CD4-positive, alpha-beta T cell (primary cell): ENCODE results near the gene GCLM. TPM values are rescaled to one million over a fixed set of nuclear protein-coding genes. Genes with fewer than 3 reads are reported as not detected.

ENCODE experiments used
- ATAC-seq: fragments of 200-7000 bp; cut with Tn5 transposase; one replicate; pipeline ENCODE4 v1.10.0; 2022; ENCODE audit warnings: mild to moderate bottlenecking; ENCODE audit not compliant: poor library complexity
- CTCF ChIA-PET: fragments of 350-600 bp; sonication (Branson Sonifier 250); formaldehyde crosslinking; loops from one replicate; lab custom pipeline; 2021; ENCODE audit warnings: antibody characterized with exemption, inconsistent platforms; lab: Charles Lee
- POLR2A ChIA-PET: fragments of 350-600 bp; sonication (Branson Sonifier 250); formaldehyde crosslinking; loops from one replicate; lab custom pipeline; 2021; ENCODE audit warnings: antibody characterized with exemption, inconsistent platforms; lab: Charles Lee
- DNase-seq, 14 experiments: peaks; one replicate each; pipeline ENCODE4 v3.0.0-alpha.2; 2013 to 2020; ENCODE audit warnings: mixed read lengths in 2 of 14
- H3K27ac ChIP-seq, 2 donors: one replicate each; pipeline versions ENCODE4 v1.5.1 to v1.7.0; 2013; ENCODE audit warnings: low read length in 2 of 2, low read depth in 1 of 2, mild to moderate bottlenecking in 1 of 2
- H3K27me3 ChIP-seq, 2 experiments: 1 replicate in 1 of 2; 2 replicates in 1 of 2; pipeline versions ENCODE4 v1.6.1 to v1.7.0; 2013; ENCODE audit warnings: low read length in 2 of 2, control low read depth in 1 of 2, mild to moderate bottlenecking in 1 of 2, moderate library complexity in 1 of 2; ENCODE audit not compliant: insufficient read depth in 2 of 2, control insufficient read depth in 1 of 2
- H3K36me3 ChIP-seq: one replicate; pipeline ENCODE4 v1.6.1; 2013; ENCODE audit warnings: low read length, control low read depth; ENCODE audit not compliant: insufficient read depth
- H3K4me1 ChIP-seq: one replicate; pipeline ENCODE4 v1.6.1; 2013; ENCODE audit warnings: low read length, control low read depth; ENCODE audit not compliant: insufficient read depth
- H3K4me3 ChIP-seq: one replicate; pipeline ENCODE4 v1.5.1; 2013; ENCODE audit warnings: mild to moderate bottlenecking, low read length, moderate library complexity
- H3K9me3 ChIP-seq, 2 experiments: 1 replicate in 1 of 2; 2 replicates in 1 of 2; pipeline versions ENCODE4 v1.6.1 to v1.7.0; 2013; ENCODE audit warnings: low read length in 2 of 2, mild to moderate bottlenecking in 2 of 2, control low read depth in 1 of 2, moderate library complexity in 1 of 2; ENCODE audit not compliant: control insufficient read depth in 1 of 2, insufficient read depth in 1 of 2
- H3K27ac Mint-ChIP-seq: one replicate; pipeline ENCODE4 v1.8.0; 2020; ENCODE audit warnings: mixed read lengths
- H3K27me3 Mint-ChIP-seq: one replicate; pipeline ENCODE4 v1.8.0; 2021; ENCODE audit warnings: mixed read lengths
- H3K36me3 Mint-ChIP-seq: one replicate; pipeline ENCODE4 v1.8.0; 2021; ENCODE audit warnings: low read depth, mixed read lengths
- H3K4me1 Mint-ChIP-seq: one replicate; pipeline ENCODE4 v1.8.0; 2021; ENCODE audit warnings: low read depth, mixed read lengths
- H3K4me3 Mint-ChIP-seq: one replicate; pipeline ENCODE4 v1.8.0; 2020; ENCODE audit warnings: mild to moderate bottlenecking, mixed read lengths
- H3K9me3 Mint-ChIP-seq: one replicate; pipeline ENCODE4 v1.8.0; 2020; ENCODE audit warnings: mixed read lengths
- intact Hi-C, 2 experiments: fragments of 100-400 bp; cut with DNase I in 1 of 2; cut with micrococcal nuclease in 1 of 2; formaldehyde crosslinking; loops; one replicate each; pipeline versions ENCODE4 v1.15.1 to v1.9.0; 2023 to 2025; cut with DNase I, micrococcal nuclease
- total RNA-seq, 174 experiments: library from RNA in 2 of 174; stranded (reverse) in 2 of 174; gene quantifications; one replicate each; pipeline ENCODE4 v1.2.3 and lab custom pipeline; 2021 to 2026
- TF ChIP-seq, protein P1 (sequence below): fragments of 200-600 bp; IDR thresholded peaks from one replicate; pipeline ENCODE4 v1.8.0; 2022; ENCODE audit warnings: antibody characterized with exemption, mild to moderate bottlenecking

The GCLM gene
- total RNA-seq, 2 experiments from 2014 or later: 6.1 to 6.8 TPM

DNA sequence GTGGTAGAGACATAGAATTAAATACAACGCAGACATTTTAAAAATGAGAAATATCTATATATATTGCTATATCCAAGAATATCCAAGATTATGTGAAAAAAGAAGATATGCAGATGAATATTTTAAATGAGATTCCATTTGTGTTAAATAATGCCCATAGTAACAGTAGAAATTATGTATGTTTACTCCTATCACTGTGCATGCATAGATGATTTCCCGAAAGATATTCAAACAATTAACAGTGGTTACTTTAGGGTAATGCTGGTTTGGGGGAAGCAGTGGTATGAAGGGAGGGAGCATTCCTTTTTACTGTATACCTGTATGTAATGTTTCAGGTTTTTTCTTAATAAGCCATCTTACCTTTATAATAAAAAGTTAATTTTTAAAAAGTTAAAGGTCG is 55.3 kb downstream of the GCLM start:
- ChIA-PET CTCF (no interaction called here), POLR2A (no interaction called here)
- TF ChIP-seq, protein P1, sequence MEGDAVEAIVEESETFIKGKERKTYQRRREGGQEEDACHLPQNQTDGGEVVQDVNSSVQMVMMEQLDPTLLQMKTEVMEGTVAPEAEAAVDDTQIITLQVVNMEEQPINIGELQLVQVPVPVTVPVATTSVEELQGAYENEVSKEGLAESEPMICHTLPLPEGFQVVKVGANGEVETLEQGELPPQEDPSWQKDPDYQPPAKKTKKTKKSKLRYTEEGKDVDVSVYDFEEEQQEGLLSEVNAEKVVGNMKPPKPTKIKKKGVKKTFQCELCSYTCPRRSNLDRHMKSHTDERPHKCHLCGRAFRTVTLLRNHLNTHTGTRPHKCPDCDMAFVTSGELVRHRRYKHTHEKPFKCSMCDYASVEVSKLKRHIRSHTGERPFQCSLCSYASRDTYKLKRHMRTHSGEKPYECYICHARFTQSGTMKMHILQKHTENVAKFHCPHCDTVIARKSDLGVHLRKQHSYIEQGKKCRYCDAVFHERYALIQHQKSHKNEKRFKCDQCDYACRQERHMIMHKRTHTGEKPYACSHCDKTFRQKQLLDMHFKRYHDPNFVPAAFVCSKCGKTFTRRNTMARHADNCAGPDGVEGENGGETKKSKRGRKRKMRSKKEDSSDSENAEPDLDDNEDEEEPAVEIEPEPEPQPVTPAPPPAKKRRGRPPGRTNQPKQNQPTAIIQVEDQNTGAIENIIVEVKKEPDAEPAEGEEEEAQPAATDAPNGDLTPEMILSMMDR: no peak
- Mint-ChIP-seq H3K9me3 (no peaks in the 10 kb centered on the region), H3K27ac (no peak overlapping the region), H3K36me3 (peaks cover 4% of the 10 kb centered on the region), H3K4me3 (no peak overlapping the region), H3K27me3 (peaks cover 11% of the 10 kb centered on the region), H3K4me1 (peaks cover 4% of the 10 kb centered on the region)
- Histone ChIP-seq H3K9me3 (no peaks in the 10 kb centered on the region), H3K4me3 (no peak overlapping the region), H3K27me3 (no peaks in the 10 kb centered on the region), H3K4me1 (peaks cover 7% of the 10 kb centered on the region), H3K36me3 (no peaks in the 10 kb centered on the region), H3K27ac (no peak overlapping the region)
- ATAC-seq (no peak), DNase-seq (no peak)
- intact Hi-C loops: loop anchor here in 1 of 2 experiments (2.0 kb wide), 1 partner anchor 19 kb away; no protein-coding TSS in a partner anchor

DNA sequence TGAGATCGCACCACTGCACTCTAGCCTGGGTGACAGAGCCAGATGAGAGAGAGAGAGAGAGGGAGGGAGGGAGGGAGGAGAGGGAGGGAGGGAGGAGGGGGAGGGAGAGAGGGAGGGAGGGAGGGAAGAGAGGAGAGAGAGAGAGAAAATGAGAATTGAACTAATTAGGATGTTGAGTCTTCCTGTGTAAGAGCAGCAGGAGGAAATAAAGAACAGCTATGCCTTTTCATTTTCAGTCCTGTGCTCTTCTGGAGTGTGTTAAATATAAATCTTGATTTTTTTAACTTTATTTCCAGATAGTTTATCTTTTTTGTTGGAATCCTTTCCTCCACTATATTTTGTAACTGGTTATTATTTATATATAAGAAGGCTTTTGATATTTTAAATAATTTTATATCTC is 57.4 kb downstream of the GCLM start:
- peaks cover 18% of the 10 kb centered on the region for H3K4me1 Mint-ChIP-seq
- Histone ChIP-seq H3K4me1 (peaks cover 11% of the 10 kb centered on the region), H3K27me3 (no peaks in the 10 kb centered on the region), H3K4me3 (no peak overlapping the region), H3K36me3 (no peaks in the 10 kb centered on the region), H3K9me3 (no peaks in the 10 kb centered on the region), H3K27ac (no peak overlapping the region)
- H3K9me3 Mint-ChIP-seq: no peaks in the 10 kb centered on the region
- peaks cover 20% of the 10 kb centered on the region for H3K36me3 Mint-ChIP-seq
- no peak overlapping the region for H3K27ac Mint-ChIP-seq
- ChIA-PET POLR2A (no interaction called here), CTCF (interaction anchor here (1.3 kb wide), 1 partner anchor 58 kb away, joined by 3 read pairs; no protein-coding TSS in a partner anchor)
- intact Hi-C loops: loop anchor here in 1 of 2 experiments (2.0 kb wide), 1 partner anchor 21 kb away; no protein-coding TSS in a partner anchor
- DNase-seq: no peak
- ATAC-seq: no peak
- TF ChIP-seq, protein P1: no peak
- peaks cover 18% of the 10 kb centered on the region for H3K27me3 Mint-ChIP-seq
- H3K4me3 Mint-ChIP-seq: no peak overlapping the region

DNA sequence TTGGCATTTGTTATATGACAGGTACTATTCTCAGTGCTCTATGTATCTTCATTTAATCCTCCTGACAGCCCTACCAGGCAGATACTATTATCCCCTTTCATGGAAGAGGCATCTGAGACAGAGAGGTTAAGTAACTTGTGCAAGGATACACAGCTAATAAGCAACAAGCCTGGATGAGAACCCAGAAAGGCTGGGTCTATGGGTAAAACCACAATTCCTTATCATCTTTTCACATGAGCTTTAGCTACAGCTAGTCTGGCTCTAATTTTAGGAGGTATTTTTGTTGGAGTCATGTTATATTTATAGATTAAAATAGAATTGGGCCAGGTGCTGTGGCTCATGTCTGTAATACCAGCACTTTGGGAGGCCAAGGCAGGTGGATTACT is 57.9 kb downstream of the GCLM start:
- Mint-ChIP-seq H3K27me3 (peaks cover 18% of the 10 kb centered on the region), H3K4me1 (peaks cover 18% of the 10 kb centered on the region)
- intact Hi-C loops: no loop called here

More for the DNA sequence above, 57.9 kb downstream of the GCLM start:
- Mint-ChIP-seq H3K9me3 (no peaks in the 10 kb centered on the region), H3K27ac (no peak overlapping the region), H3K36me3 (peaks cover 20% of the 10 kb centered on the region), H3K4me3 (no peak overlapping the region)
- ATAC-seq (no peak), DNase-seq (no peak)
- H3K4me3 ChIP-seq: no peak overlapping the region
- TF ChIP-seq, protein P1: no peak
- no peaks in the 10 kb centered on the region for H3K9me3 ChIP-seq
- H3K36me3 ChIP-seq: no peaks in the 10 kb centered on the region
- H3K4me1 ChIP-seq: peaks cover 11% of the 10 kb centered on the region
- no peaks in the 10 kb centered on the region for H3K27me3 ChIP-seq
- CTCF ChIA-PET: interaction anchor here (0.8 to 1.3 kb wide), 4 partner anchors 12 to 222 kb away, joined by 3 to 4 read pairs (median 3); partner anchors contain the start of gene DNTTIP2
- no peak overlapping the region for H3K27ac ChIP-seq
- POLR2A ChIA-PET: no interaction called here
